ENCODE results near the gene CFAP20.
"Not testable (repeated sequence)": the region's sequence is repeated elsewhere in the genome, so short reads cannot be mapped to it uniquely, and the experiment has no call there.

Gene CFAP20

GRCh38 chr16:58096249-58096648, 32.9 kb downstream of the CFAP20 start:
- DNase-seq (ENCODE audit: low spot score), result no peak

GRCh38 chr16:58095575-58095960, 33.6 kb downstream of the CFAP20 start:
- not testable (repeated sequence) for DNase-seq (ENCODE audit: low spot score)

- DNase-seq (ENCODE audit: low spot score), result no peak
Measured at GRCh38 chr16:58094791-58095574, 34.2 kb downstream of the CFAP20 start.

GRCh38 chr16:58094026-58094425, 35.2 kb downstream of the CFAP20 start:
- no peak for DNase-seq (ENCODE audit: low spot score)

GRCh38 chr16:58090396-58090795, 38.8 kb downstream of the CFAP20 start:
- DNase-seq (ENCODE audit: low spot score), result not testable (repeated sequence)

GRCh38 chr16:58088091-58088490, 41.1 kb downstream of the CFAP20 start:
- DNase-seq (ENCODE audit: low spot score), result no peak

- no peak for DNase-seq (ENCODE audit: low spot score)
Measured at GRCh38 chr16:58087209-58087913, 41.8 kb downstream of the CFAP20 start.

- no peak for DNase-seq (ENCODE audit: low spot score)
Measured at GRCh38 chr16:58086381-58087208, 42.6 kb downstream of the CFAP20 start.

- no peak for DNase-seq (ENCODE audit: low spot score)
Measured at GRCh38 chr16:58085584-58086251, 43.5 kb downstream of the CFAP20 start.

GRCh38 chr16:58085171-58085570, 44.0 kb downstream of the CFAP20 start:
- DNase-seq (ENCODE audit: low spot score), result no peak

- DNase-seq (ENCODE audit: low spot score), result no peak
Measured at GRCh38 chr16:58084635-58085034, 44.5 kb downstream of the CFAP20 start.

- no peak for DNase-seq (ENCODE audit: low spot score)
Measured at GRCh38 chr16:58082381-58082780, 46.8 kb downstream of the CFAP20 start.

GRCh38 chr16:58080657-58081056, 48.5 kb downstream of the CFAP20 start:
- not testable (repeated sequence) for DNase-seq (ENCODE audit: low spot score)

- no peak for DNase-seq (ENCODE audit: low spot score)
Measured at GRCh38 chr16:58077796-58078195, 51.4 kb downstream of the CFAP20 start.

- DNase-seq (ENCODE audit: low spot score), result no peak
Measured at GRCh38 chr16:58076514-58076913, 52.7 kb downstream of the CFAP20 start.

- no peak for DNase-seq (ENCODE audit: low spot score)
Measured at GRCh38 chr16:58074657-58075056, 54.5 kb downstream of the CFAP20 start.

- DNase-seq (ENCODE audit: low spot score), result not testable (repeated sequence)
Measured at GRCh38 chr16:58073086-58073485, 56.1 kb downstream of the CFAP20 start.

- DNase-seq (ENCODE audit: low spot score), result not testable (repeated sequence)
Measured at GRCh38 chr16:58072134-58072533, 57.0 kb downstream of the CFAP20 start.

GRCh38 chr16:58070585-58070984, 58.6 kb downstream of the CFAP20 start:
- no peak for DNase-seq (ENCODE audit: low spot score)
